Measurements from ENCODE around the gene RFX2. TPM values are rescaled to one million over a fixed set of nuclear protein-coding genes. Genes with fewer than 3 reads are reported as not detected.

Gene RFX2
- total and polyA plus RNA-seq, 10 of the 15 experiments (the other 5 are each of a cell fraction or from before 2014, with no cell fraction given), result 3.2 to 9.8 (median 4.7) TPM

DNA sequence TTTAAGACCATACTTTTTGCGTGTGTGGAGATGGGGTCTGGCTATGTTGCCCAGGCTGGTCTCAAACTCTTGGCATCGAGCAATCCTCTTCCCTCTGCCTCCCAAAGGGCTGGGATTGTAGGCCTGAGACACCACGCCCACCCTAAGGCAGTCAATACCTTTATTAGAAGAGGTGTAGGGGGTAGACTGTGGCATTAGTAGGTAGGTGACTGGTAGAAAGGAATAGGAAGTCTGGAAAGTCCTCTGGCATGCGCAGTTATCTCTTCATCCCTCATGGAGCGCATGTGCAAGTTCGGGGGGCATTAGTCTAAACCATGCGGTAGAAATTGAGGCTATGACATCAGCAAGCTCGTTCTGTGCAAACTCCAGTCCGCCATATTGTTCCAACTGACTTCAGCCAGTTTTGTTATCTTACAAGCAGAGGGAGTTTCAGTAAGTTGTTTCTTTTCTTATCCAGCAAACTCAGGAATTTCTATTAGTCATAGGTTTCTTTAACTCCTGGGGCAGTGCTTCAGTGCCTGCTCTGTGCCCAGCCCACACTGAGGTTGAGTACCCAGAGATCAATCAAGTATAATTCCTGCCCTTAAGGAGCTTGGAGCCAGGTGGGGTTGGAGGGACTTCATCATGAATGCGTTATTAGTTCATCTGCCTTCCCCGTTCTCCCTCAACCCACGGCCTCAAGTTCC is 125.1 kb downstream of the RFX2 start:
- Histone ChIP-seq H3K4me3 (no peak overlapping the region), H3K4me1 (ENCODE audit: control insufficient read depth, insufficient read depth, low read length) (peaks cover 8% of the 10 kb centered on the region), H3K79me2 (ENCODE audit: control insufficient read depth, insufficient read depth, low read length) (no peaks in the 10 kb centered on the region; the same call in 1 of the 2 replicates), H3K4me2 (ENCODE audit: control insufficient read depth, insufficient read depth) (no peak overlapping the region), H4K20me1 (ENCODE audit: control insufficient read depth, insufficient read depth) (no peaks in the 10 kb centered on the region), H3K27me3 (replicated peaks in 1 of 2; ENCODE audit: control insufficient read depth in 2 of 2, insufficient read depth in 2 of 2, low read length in 1 of 2) (no peaks in the 10 kb centered on the region), H3K9me3 (replicated peaks; ENCODE audit: control insufficient read depth, insufficient read depth, low read length) (no peaks in the 10 kb centered on the region), H3K9ac (ENCODE audit: control insufficient read depth, insufficient read depth, low read length) (no peak overlapping the region), H2AFZ (ENCODE audit: control insufficient read depth, low read depth, low read length) (no peak overlapping the region), H3K36me3 (ENCODE audit: control insufficient read depth in 2 of 2, insufficient read depth in 2 of 2, low read length in 1 of 2) (no peaks in the 10 kb centered on the region), H3K27ac (ENCODE audit: control insufficient read depth, insufficient read depth) (no peak overlapping the region)
- ChIA-PET RAD21 (ENCODE audit: unreplicated experiment) (interaction anchor here (1.1 to 2.1 kb wide), 5 partner anchors 17 to 141 kb away, joined by 3 to 11 read pairs (median 8); no protein-coding TSS in a partner anchor), POLR2A (interaction anchor here (0.5 to 0.9 kb wide), 2 partner anchors 17 to 83 kb away, joined by 3 to 4 read pairs; no protein-coding TSS in a partner anchor), CTCF (interaction anchor here (0.5 to 7.8 kb wide), 10 partner anchors 8 to 413 kb away, joined by 3 to 76 read pairs (median 4); no protein-coding TSS in a partner anchor), SMC1A (ENCODE audit: uncharacterized antibody, unreplicated experiment) (interaction anchor here (0.9 to 2.2 kb wide), 6 partner anchors 13 to 181 kb away, joined by 3 to 8 read pairs (median 4); no protein-coding TSS in a partner anchor)
- no TSS peak for BruUV-seq (replicated peaks)
- no peak for FAIRE-seq
- 83% methylated on average over 12 of the region's 12 CpGs for WGBS (ENCODE audit: insufficient coverage, insufficient replicate concordance, low lambda C conversion rate, missing lambda C conversion rate)
- DNase-seq (ENCODE audit: low read depth, low spot score), result no peak
- TF ChIP-seq IKZF2 (IDR thresholded peaks at IDR 0.05) (no peak), STAT1 (conservative IDR thresholded peaks at IDR 0.05) (no peak), JUNB (IDR thresholded peaks at IDR 0.05) (no peak), IRF4 (IDR thresholded peaks at IDR 0.05; ENCODE audit: low read depth, low read length) (no peak), SPI1 (IDR thresholded peaks at IDR 0.05; ENCODE audit: borderline replicate concordance, insufficient read depth, low read depth, low read length) (no peak), PAX8 (IDR thresholded peaks at IDR 0.05) (no peak), BRCA1 (IDR thresholded peaks at IDR 0.05; ENCODE audit: low read depth, low read length) (no peak), POLR2A (IDR thresholded peaks at IDR 0.05; ENCODE audit: low read depth, low read length) (no peak), IKZF1 (conservative IDR thresholded peaks at IDR 0.05) (no peak), ZNF622 (IDR thresholded peaks at IDR 0.05) (no peak)
- TF ChIP-seq, protein P1, sequence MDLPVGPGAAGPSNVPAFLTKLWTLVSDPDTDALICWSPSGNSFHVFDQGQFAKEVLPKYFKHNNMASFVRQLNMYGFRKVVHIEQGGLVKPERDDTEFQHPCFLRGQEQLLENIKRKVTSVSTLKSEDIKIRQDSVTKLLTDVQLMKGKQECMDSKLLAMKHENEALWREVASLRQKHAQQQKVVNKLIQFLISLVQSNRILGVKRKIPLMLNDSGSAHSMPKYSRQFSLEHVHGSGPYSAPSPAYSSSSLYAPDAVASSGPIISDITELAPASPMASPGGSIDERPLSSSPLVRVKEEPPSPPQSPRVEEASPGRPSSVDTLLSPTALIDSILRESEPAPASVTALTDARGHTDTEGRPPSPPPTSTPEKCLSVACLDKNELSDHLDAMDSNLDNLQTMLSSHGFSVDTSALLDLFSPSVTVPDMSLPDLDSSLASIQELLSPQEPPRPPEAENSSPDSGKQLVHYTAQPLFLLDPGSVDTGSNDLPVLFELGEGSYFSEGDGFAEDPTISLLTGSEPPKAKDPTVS (IDR thresholded peaks at IDR 0.05; ENCODE audit: low read depth, low read length), result no peak
- TF ChIP-seq, protein P2, sequence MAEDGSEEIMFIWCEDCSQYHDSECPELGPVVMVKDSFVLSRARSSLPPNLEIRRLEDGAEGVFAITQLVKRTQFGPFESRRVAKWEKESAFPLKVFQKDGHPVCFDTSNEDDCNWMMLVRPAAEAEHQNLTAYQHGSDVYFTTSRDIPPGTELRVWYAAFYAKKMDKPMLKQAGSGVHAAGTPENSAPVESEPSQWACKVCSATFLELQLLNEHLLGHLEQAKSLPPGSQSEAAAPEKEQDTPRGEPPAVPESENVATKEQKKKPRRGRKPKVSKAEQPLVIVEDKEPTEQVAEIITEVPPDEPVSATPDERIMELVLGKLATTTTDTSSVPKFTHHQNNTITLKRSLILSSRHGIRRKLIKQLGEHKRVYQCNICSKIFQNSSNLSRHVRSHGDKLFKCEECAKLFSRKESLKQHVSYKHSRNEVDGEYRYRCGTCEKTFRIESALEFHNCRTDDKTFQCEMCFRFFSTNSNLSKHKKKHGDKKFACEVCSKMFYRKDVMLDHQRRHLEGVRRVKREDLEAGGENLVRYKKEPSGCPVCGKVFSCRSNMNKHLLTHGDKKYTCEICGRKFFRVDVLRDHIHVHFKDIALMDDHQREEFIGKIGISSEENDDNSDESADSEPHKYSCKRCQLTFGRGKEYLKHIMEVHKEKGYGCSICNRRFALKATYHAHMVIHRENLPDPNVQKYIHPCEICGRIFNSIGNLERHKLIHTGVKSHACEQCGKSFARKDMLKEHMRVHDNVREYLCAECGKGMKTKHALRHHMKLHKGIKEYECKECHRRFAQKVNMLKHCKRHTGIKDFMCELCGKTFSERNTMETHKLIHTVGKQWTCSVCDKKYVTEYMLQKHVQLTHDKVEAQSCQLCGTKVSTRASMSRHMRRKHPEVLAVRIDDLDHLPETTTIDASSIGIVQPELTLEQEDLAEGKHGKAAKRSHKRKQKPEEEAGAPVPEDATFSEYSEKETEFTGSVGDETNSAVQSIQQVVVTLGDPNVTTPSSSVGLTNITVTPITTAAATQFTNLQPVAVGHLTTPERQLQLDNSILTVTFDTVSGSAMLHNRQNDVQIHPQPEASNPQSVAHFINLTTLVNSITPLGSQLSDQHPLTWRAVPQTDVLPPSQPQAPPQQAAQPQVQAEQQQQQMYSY (CRISPR knock-in tag; IDR thresholded peaks at IDR 0.05), result no peak
- TF ChIP-seq, protein P3, sequence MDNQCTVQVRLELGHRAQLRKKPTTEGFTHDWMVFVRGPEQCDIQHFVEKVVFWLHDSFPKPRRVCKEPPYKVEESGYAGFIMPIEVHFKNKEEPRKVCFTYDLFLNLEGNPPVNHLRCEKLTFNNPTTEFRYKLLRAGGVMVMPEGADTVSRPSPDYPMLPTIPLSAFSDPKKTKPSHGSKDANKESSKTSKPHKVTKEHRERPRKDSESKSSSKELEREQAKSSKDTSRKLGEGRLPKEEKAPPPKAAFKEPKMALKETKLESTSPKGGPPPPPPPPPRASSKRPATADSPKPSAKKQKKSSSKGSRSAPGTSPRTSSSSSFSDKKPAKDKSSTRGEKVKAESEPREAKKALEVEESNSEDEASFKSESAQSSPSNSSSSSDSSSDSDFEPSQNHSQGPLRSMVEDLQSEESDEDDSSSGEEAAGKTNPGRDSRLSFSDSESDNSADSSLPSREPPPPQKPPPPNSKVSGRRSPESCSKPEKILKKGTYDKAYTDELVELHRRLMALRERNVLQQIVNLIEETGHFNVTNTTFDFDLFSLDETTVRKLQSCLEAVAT (IDR thresholded peaks at IDR 0.05), result no peak
- TF ChIP-seq, protein P4, sequence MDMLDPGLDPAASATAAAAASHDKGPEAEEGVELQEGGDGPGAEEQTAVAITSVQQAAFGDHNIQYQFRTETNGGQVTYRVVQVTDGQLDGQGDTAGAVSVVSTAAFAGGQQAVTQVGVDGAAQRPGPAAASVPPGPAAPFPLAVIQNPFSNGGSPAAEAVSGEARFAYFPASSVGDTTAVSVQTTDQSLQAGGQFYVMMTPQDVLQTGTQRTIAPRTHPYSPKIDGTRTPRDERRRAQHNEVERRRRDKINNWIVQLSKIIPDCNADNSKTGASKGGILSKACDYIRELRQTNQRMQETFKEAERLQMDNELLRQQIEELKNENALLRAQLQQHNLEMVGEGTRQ (IDR thresholded peaks at IDR 0.05; ENCODE audit: borderline replicate concordance, low read depth, low read length), result no peak
- no peak for ATAC-seq
- intact Hi-C loops (cut with micrococcal nuclease; ENCODE audit: unreplicated experiment), result no loop called here
- in situ Hi-C loops (cut with MboI), result no loop called here
